Body of pancreas (tissue), 4 donors: ENCODE results near the gene ADGRD2. TPM values are rescaled to one million over a fixed set of nuclear protein-coding genes. Genes with fewer than 3 reads are reported as not detected.

Source experiments
- ATAC-seq: fragments of 150-250 bp; one replicate; pipeline ENCODE4 v1.9.1; 2016
- DNase-seq, 4 donors: peaks; one replicate each; pipeline ENCODE4 v3.0.0-alpha.2; 2019
- H3K27ac ChIP-seq, 4 donors: fragments of 200-600 bp; sonication (generic); 1 replicate in 3 of 4; 2 replicates in 1 of 4; pipeline versions ENCODE4 v1.5.1 to v1.6.1; 2016 to 2019; ENCODE audit warnings: mild to moderate bottlenecking in 1 of 4, mixed read lengths in 1 of 4, moderate library complexity in 1 of 4
- H3K27me3 ChIP-seq, 2 donors: fragments of 200-600 bp; sonication (generic); one replicate each; pipeline ENCODE4 v1.6.0; 2016; ENCODE audit warnings: mild to moderate bottlenecking in 1 of 2
- H3K36me3 ChIP-seq, 2 donors: fragments of 200-600 bp; sonication (generic); replicated peaks in 1 of 2; 2 replicates each; pipeline ENCODE4 v1.5.1; 2016; ENCODE audit warnings: low read depth in 2 of 2; ENCODE audit not compliant: insufficient read depth in 1 of 2
- H3K4me1 ChIP-seq: fragments of 200-600 bp; sonication (generic); one replicate; pipeline ENCODE4 v1.6.0; 2016
- H3K4me3 ChIP-seq, 2 donors: fragments of 200-600 bp; sonication (generic); 1 replicate in 1 of 2; 2 replicates in 1 of 2; pipeline ENCODE4 v1.5.1; 2016 to 2019
- H3K9me3 ChIP-seq, 3 donors: fragments of 200-600 bp; sonication (generic); 1 replicate in 2 of 3; 2 replicates in 1 of 3; pipeline ENCODE4 v1.5.1; 2016
- POLR2A ChIP-seq, 3 donors: fragments of 450-650 bp; IDR thresholded peaks; one replicate each; pipeline ENCODE4 v1.6.1; 2016; ENCODE audit warnings: antibody characterized with exemption in 3 of 3, mild to moderate bottlenecking in 2 of 3
- WGBS, 2 donors: methylation state at CpG; one replicate each; pipeline ENCODE4 v1.1.5; 2017; 5-methylcytosine and 5-hydroxymethylcytosine counted together
- intact Hi-C: fragments of 100-400 bp; cut with DNase I; formaldehyde crosslinking; loops from one replicate; pipeline ENCODE4 v1.15.1; 2023
- total RNA-seq, 2 donors: library from RNA; depleted of rRNA; stranded (reverse); fragments of >200 nt; gene quantifications; one replicate each; pipeline ENCODE4 v1.1.0, GENCODE V29; 2016
- TF ChIP-seq, protein P1 (sequence below), 7 experiments: fragments of 450-650 bp in 4 of 7; fragments of 200-600 bp in 3 of 7; sonication (generic) in 3 of 7; IDR thresholded peaks; one replicate each; pipeline ENCODE4 v1.5.1; 2016 to 2019; ENCODE audit warnings: antibody characterized with exemption in 7 of 7

ADGRD2 gene
- total RNA-seq, 2 donors from 2014 or later = not detected

DNA sequence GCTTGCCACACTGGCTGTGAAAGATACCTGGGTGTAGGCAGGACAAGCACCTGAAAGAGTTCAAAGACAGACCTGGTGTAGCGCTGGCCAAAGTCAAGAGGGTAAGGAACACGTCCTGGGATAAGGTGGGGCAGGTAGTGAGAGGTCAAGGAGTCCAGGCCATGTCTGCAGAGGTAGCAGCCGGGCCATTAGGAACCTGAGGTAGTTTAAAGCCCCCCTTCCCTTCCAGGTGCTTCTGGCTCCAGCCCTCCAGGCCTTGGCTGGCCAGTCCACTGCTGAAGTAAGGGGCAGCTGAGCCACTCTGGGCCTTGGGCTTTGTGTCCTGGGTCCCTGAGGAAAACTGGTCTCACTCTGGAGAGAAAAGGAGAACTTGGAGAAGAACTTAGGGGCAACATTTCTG is 70.9 kb downstream of the ADGRD2 start:
- intact Hi-C loops = no loop called here

DNA sequence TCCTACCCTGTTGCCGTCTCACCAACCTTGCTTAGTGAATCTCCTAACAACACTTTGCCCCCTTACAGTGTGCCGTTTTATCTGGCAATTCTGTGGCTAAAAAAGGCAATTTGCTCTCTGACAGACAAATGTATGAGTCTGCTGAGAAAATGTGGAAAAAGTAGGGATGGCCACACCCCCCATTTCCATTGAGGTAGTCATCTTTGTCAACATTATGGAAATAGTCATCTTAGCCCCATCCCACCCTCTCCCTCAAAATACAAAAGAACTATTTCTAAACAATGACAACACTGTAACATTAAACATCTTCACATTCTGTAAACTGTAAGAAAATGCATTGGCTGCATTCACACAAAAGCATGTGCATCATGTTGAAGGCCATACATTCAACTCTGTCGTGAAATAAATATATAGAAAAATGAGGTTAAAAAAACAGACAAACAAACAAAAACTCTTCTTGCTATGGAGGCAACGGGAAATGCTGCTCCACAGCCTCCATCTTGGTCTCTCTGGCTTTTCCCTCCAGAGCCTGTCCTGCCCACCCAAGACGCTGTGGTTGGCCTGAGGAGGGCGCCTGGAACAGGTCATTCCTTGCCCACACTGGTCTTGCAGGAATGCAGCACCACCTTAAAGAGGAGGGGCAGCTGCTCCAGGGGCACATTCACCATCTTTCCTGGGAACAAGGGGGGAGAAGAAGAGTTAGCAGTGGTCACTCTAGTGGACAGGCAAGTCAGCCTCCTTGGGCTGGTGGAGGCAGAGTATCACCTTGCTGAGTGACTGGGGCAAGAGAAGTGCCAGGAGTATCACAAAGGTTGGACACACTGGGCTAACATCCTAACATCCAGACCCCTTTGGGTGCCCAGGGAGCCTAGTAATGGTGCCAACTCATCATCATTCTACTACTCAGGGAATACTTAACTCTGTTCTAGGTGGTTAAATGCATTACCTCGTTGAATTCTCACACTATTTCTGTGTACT is 72.2 kb downstream of the ADGRD2 start:
- H3K9me3 ChIP-seq = no peaks in the 10 kb centered on the region
- H3K4me3 ChIP-seq = no peak overlapping the region
- DNase-seq (no peak), ATAC-seq (no peak)
- WGBS, 2 donors = 84 to 85% methylated on average over 7 of the region's 7 CpGs
- intact Hi-C loops = no loop called here
- no peaks in the 10 kb centered on the region for H3K4me1 ChIP-seq
- no peaks in the 10 kb centered on the region for H3K36me3 ChIP-seq
- no peaks in the 10 kb centered on the region for H3K27me3 ChIP-seq
- TF ChIP-seq, protein P1, sequence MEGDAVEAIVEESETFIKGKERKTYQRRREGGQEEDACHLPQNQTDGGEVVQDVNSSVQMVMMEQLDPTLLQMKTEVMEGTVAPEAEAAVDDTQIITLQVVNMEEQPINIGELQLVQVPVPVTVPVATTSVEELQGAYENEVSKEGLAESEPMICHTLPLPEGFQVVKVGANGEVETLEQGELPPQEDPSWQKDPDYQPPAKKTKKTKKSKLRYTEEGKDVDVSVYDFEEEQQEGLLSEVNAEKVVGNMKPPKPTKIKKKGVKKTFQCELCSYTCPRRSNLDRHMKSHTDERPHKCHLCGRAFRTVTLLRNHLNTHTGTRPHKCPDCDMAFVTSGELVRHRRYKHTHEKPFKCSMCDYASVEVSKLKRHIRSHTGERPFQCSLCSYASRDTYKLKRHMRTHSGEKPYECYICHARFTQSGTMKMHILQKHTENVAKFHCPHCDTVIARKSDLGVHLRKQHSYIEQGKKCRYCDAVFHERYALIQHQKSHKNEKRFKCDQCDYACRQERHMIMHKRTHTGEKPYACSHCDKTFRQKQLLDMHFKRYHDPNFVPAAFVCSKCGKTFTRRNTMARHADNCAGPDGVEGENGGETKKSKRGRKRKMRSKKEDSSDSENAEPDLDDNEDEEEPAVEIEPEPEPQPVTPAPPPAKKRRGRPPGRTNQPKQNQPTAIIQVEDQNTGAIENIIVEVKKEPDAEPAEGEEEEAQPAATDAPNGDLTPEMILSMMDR (IDR thresholded peaks at IDR 0.05) = no peak
- TF ChIP-seq POLR2A (IDR thresholded peaks at IDR 0.05) = no peak
- H3K27ac ChIP-seq = no peak overlapping the region

More for the DNA sequence above, 70.9 kb downstream of the ADGRD2 start:
- no peak for ATAC-seq
- Histone ChIP-seq H3K4me1 (no peaks in the 10 kb centered on the region), H3K9me3 (no peaks in the 10 kb centered on the region), H3K36me3 (no peaks in the 10 kb centered on the region), H3K27me3 (no peaks in the 10 kb centered on the region), H3K4me3 (no peak overlapping the region), H3K27ac (peak overlapping the region in 1 of 4 donors; percentile 1)
- DNase-seq = no peak
- WGBS, 2 donors = 94 to 96% methylated on average over 2 to 3 of the region's 3 CpGs
- TF ChIP-seq POLR2A (IDR thresholded peaks at IDR 0.05) = no peak
- TF ChIP-seq, protein P1 (IDR thresholded peaks at IDR 0.05) = no peak

DNA sequence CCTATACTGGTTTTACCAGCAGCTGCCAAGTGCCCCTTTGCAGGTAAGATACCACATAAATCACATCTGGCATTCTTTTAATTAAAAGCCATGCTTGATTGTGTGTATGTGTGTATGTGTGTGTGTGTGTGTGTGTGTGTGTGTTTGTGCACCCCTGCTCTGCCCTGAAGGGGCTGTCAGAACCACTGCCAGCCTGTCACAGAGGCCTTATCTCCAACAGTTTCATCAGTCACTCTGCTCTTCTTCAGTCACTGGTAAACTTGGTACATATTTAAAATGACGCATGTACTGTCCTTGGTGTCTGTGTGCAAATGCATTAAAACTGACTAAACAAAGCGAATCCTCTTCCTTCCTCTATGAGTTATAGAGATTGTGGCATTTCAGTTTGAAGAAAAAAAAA is 75.9 kb downstream of the ADGRD2 start:
- H3K9me3 ChIP-seq = no peaks in the 10 kb centered on the region
- no peaks in the 10 kb centered on the region for H3K4me1 ChIP-seq
- DNase-seq = no peak
- no peaks in the 10 kb centered on the region for H3K36me3 ChIP-seq
- 93 to 97% methylated on average over 2 of the region's 2 CpGs for WGBS, 2 donors
- no peak for ATAC-seq
- intact Hi-C loops = no loop called here
- H3K4me3 ChIP-seq = no peak overlapping the region
- H3K27ac ChIP-seq = no peak overlapping the region
- TF ChIP-seq POLR2A (IDR thresholded peaks at IDR 0.05) = no peak
- TF ChIP-seq, protein P1 (IDR thresholded peaks at IDR 0.05) = no peak
- H3K27me3 ChIP-seq = no peaks in the 10 kb centered on the region

DNA sequence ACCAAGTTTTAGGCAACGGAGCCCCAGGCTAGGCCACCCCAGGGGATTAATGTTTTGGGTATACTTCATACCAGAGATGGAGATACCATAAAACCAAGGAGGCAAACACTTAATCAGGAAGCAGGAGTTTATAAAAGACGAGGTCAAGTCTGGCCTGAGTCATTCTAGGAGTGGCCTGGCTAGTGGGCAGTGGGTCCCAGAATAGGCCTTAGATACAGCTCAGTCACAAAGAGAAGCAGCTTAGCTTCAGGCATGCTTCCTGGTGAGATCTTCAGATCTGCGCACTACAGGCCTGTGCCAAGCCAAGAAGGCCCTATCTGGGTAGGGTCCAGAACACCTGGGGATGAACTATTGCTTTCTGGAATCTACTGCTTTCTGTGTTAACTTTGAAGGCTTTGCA is 77.5 kb downstream of the ADGRD2 start:
- Histone ChIP-seq H3K4me3 (no peak overlapping the region), H3K4me1 (no peaks in the 10 kb centered on the region), H3K9me3 (no peaks in the 10 kb centered on the region), H3K27ac (no peak overlapping the region), H3K27me3 (no peaks in the 10 kb centered on the region), H3K36me3 (no peaks in the 10 kb centered on the region)
- ATAC-seq = no peak
- no peak for TF ChIP-seq POLR2A (IDR thresholded peaks at IDR 0.05)
- TF ChIP-seq, protein P1 (IDR thresholded peaks at IDR 0.05) = no peak
- intact Hi-C loops = no loop called here
- no peak for DNase-seq
- 83 to 96% methylated on average over 3 of the region's 3 CpGs for WGBS, 2 donors

Other genes starting within 250 kb of the ADGRD2 start
- 10 to 100 TPM; 15.5 to 23.6 TPM for gene NEK6, start 192.5 kb upstream of the ADGRD2 start, total RNA-seq
- 10 to 100 TPM; 31.6 to 93.9 TPM for gene PSMB7, start 35.0 kb upstream of the ADGRD2 start, total RNA-seq
- gene NR5A1, start 56.9 kb downstream of the ADGRD2 start, total RNA-seq = not detected